Skin epidermis (tissue), 12 donors: ENCODE measurements around the gene LDLRAD1.
"Not testable (repeated sequence)": the region's sequence is repeated elsewhere in the genome, so short reads cannot be mapped to it uniquely, and the experiment has no call there.

ENCODE experiments used
- H3K27ac ChIP-seq, 21 experiments: fragments of 200-600 bp; sonication (generic) in 11 of 21; one replicate each; pipeline ENCODE4 v1.5.0; 2020; ENCODE audit warnings: mild to moderate bottlenecking in 3 of 21, inconsistent platforms in 2 of 21, moderate library complexity in 2 of 21
- H3K4me3 ChIP-seq, 7 experiments: fragments of 200-600 bp; sonication (generic) in 2 of 7; one replicate each; pipeline ENCODE4 v1.5.0; 2020; ENCODE audit warnings: inconsistent platforms in 2 of 7, mild to moderate bottlenecking in 2 of 7, moderate library complexity in 1 of 7

The LDLRAD1 gene

DNA sequence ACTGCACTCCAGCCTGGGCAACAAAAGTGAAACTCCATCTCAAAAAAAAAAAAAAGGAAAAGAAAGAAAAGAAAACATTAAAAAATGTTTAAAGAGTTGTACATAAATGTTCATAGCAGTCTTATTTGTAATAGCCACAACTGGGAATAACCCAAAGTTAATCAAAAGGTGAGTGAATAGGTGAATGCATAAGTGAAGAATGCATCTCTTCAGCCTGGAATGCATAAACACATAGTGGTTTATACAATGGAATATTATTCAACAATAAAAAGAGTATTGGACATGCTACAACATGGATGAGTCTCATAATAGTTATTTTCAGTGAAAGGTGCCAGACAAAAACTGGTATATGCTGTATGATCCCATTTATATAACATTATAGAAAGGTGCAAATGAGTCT, 18.1 kb downstream of the LDLRAD1 start:
- Histone ChIP-seq H3K4me3 (no peak overlapping the region), H3K27ac (no peak overlapping the region)

DNA sequence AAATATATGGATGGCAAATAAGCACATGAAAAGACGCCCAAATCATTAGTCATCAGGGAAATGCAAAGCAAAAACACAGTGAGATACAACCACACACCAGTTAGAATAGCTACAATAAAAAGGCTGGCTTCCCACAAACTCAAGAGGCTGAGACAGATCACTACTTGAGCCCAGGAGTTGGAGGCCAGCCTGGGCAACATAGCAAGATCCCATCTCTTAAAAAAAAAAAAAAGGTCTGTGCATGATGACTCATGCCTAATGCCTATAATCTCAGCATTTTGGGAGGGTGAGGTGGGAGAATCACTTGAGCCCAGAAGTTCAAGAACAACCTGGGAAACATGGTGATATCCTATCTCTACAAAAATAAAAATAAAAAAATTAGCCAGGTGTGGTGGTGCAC, 19.8 kb downstream of the LDLRAD1 start:
- H3K4me3 ChIP-seq = no peak overlapping the region
- H3K27ac ChIP-seq = no peak overlapping the region

DNA sequence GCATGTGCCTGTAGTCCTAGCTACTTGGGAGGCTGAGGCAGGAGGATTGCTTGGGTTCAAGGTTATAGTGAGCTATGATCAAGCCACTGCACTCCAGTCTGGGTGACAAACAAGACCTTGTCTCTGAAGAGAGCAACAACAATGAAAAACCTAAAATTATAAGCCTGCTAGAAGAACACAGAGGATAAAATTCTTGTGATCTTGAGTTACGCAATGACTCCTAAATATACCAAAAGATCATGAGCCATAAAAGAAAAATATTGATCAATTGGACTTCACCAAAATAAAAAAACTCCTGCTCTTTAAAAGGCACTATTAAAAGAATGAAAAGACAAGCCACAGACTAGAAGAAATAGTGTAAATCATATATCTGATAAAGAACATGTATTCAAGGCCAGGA, 22.3 kb downstream of the LDLRAD1 start:
- no peak overlapping the region for H3K4me3 ChIP-seq

DNA sequence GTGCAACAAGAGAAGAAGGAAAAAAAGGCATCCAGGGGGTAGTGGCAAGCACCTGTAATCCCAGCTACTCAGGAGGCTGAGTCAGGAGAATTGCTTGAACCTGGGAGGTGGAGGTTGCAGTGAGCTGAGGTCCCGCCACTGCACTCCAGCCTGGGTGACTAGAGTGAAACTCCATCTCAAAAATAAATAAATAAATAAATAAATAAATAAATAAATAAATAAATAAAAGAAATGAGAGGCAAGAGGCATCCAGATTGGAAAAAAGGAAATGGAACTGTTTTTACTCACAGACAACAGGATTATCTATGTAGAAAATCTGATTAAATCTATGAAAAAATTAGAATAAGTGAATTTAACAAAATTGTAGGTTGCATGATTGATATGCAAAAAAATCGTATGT, 23.5 kb downstream of the LDLRAD1 start:
- H3K27ac ChIP-seq, H3K4me3 ChIP-seq: not testable (repeated sequence)

More for the DNA sequence above, 22.3 kb downstream of the LDLRAD1 start:
- H3K27ac ChIP-seq = no peak overlapping the region

DNA sequence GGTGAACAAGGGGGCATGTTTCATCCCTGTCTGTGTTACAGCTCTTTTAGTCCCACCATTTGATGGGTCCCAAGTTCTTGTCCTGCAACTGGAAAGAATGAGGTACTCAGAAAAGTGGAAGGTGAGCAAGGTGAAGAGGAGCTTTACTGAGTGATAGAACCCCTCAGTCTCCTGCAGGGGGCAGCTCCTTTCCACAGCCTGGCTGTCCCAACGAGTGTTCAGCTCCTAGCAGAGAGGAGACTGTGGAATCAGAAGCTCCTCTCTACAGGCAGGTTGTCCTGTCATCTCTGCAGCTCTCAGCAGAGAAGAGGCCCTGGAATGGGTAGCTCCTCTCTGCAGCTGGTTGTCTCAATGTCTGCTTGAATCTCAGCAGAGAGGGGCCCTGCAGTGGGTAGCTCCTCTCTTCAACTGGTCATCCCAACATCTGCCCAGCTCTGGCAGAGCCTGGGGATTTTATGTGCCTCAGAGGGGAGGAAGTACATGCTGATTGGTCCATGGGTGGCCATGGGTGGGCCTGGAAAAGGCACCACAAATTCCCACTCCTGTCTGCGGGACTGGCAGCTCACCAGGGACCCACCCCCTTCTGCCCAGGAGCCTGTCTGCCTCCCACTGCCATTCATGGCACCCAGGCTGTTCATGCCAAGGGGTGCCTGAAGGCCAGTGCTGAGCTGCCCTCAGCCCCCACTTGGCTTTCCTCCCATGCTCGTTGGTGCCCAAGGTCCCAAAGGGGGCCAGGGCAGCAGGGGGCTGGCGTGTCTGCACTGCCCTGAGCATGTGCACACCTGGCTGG, 25.7 kb downstream of the LDLRAD1 start:
- no peak overlapping the region for H3K27ac ChIP-seq
- no peak overlapping the region for H3K4me3 ChIP-seq

DNA sequence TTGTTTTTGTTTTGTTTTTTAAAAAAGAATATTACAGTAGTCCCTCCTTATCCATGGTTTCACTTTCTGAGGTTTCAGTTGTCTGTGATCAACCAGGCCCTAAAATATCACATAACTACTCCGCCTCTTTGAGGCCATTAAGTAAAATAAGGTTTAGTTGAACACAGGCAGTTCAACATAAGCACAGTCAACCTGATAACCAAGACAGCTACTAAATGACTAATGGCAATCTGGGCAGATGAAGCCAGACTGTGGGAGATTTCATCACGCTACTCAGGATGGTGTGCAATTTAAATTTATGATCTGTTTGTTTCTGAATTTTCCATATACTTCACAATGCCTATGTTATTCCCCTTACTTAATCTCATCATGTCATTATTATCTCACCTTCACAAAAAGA, 30.1 kb downstream of the LDLRAD1 start:
- H3K27ac ChIP-seq = no peak overlapping the region
- no peak overlapping the region for H3K4me3 ChIP-seq

DNA sequence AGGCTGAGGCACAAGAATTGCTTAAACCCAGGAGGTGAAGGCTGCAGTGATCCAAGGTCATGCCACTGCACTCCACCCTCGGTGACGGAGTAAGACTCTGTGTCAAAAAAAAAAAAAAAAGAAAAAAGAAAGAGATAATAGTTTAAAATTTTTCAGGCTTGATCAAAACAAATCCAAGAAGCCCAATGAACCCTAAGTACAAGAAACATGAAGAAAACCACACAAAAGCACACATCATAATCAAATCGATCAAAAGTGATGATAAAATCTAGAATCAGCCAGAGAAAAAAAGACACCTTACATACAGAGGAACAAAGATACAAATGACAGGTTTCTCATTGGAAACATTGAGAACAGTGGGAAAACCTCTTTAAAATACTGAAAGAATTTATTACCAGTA, 31.5 kb downstream of the LDLRAD1 start:
- Histone ChIP-seq H3K27ac (no peak overlapping the region), H3K4me3 (no peak overlapping the region)

DNA sequence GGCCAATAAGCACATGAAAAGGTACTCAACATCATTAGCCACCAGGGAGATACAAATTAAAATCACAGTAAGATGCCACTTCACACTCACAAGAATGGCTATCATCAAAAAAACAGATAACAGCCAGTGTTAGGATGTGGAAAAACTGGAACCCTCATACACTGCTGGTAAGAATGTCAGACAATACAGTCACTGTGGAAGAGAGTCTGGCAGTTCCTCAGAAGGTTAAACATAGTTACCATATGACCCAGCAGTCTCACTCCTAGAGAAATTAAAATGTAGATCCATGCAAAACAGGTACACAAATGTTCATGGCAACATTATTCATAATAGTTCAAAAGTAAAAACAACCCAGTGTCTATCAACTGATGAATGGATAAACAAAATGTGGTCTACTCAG, 33.3 kb downstream of the LDLRAD1 start:
- Histone ChIP-seq H3K4me3 (no peak overlapping the region), H3K27ac (no peak overlapping the region)

DNA sequence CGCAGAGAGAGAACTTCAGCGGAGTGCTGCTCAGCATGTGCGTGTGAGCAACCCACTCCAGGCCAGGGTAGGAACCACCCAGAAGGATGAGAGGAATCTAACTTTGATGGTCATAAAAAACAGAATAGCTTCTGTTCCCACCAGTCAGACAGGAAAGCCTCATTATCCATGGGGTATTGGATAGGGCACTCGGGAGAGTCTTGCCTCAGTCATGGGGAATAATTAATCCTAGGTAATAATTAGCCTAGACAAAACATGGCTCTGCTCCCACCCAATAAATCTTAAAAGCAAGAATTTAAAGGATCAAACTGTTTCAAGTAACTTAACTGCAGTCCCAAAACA, 35.3 kb downstream of the LDLRAD1 start:
- H3K27ac ChIP-seq = peak overlapping the region in 11 of 21 experiments; percentile 2 to 81 (median 40)
- peak overlapping the region; percentile 2 to 37 (median 18) for H3K4me3 ChIP-seq

DNA sequence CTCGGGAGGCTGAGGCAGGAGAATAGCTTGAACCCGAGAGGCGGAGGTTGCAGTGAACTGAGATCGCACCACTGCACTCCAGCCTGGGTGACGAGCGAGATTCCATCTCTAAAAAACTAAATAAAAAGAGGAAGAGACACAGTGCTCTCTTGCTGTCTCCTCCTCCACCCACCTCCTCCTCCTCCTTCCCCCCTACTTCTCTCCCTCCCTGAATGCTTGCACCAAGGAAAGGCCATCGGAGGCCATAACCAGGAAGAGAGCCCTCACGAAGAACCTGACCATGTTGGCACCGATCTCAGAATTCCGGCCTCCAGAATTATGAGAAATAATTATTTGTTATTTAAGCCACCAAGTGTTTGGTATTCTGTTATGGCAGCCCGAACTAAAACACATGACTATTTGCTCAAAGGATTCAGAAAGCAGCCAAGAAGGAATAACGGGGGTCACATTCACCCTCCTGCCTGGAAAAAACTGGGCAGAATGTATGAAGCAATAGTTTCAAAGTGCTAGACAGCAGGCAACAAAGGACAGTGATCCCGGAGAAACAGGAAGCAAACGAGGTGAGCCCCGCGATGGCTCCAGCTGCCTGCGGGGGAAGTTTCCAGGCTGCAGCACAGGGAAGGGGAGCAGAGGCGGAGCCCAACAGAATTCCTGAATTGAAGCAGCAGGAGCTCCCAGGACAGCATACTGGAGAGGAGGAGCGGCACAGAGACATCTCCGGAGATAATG, 35.8 kb downstream of the LDLRAD1 start:
- H3K4me3 ChIP-seq = peak overlapping the region; percentile 2 to 37 (median 18)
- H3K27ac ChIP-seq = peak overlapping the region in 16 of 21 experiments; percentile 2 to 81 (median 42)

DNA sequence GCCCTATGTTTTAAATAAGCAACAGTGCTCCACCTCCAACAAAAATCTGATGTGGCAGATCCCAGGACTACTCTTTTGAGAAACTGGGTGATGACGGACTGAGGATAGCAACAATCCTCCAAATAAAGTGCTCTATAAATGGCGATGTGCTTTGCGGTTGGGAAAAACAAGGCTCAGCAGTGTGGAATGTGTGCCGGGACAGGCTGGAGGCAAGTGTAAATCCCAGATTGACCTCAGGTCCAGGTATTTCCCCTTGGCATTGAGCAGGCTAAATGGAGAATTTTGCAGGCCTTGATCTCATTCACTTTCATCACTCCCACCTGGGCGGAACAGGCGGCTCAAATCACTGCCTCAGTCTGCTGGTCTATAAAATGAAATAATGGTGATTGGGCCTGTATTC, 36.8 kb downstream of the LDLRAD1 start:
- no peak overlapping the region for H3K4me3 ChIP-seq
- no peak overlapping the region for H3K27ac ChIP-seq

DNA sequence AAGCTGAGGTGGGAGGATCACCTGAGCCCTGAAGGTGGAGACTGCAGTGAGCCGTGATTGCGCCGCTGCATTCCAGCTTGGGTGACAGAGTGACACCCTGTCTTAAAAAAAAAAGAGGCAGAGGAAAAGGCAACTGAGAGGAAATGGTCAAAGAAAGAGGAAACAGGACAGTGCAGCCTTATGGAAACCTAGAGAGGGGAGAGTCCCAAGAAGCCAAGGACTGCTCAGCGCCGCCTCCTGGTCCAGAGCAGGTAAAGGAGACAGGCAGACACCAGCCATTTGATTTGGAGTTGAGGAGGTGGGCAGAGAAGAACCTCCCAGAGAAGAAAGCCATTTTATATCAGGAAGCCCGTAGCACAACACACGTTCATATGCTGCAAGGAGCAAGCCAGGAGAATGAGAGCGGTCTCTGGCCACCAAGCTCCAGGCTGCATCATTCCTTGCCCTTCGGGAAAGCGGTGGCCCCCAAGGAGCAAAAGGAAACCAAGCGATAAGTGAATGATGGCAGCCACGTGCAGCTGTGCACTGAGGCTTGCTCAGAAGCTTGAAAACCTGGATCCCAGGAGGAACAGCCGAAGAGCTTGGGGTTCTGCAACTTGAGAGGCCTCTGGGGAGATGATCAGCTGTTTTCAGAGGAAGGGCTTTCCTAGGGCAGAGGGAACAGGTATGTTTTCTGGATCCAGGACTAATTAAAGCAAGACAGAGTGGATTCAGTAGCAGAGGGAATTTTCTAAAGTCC, 38.1 kb downstream of the LDLRAD1 start:
- Histone ChIP-seq H3K27ac (no peak overlapping the region), H3K4me3 (no peak overlapping the region)

DNA sequence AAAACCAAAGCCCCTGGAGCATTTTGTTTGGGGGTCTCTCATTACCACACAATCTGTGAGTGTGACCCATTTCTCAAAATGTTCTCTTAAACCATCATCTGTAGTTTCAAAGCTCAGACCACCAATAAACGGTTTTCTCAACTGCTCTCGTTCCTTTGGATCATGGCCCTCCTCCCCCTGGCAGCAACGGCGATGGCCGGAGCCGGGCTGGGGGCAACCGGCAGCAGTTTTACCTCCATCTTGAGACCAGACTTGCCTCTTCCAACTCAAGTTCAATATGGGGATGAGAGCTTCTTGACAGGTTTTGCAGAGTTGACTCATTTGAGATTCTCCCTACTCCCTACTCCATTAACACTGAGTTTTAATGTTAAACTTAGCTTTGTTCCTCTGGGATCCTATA, 42.1 kb downstream of the LDLRAD1 start:
- H3K27ac ChIP-seq = no peak overlapping the region
- H3K4me3 ChIP-seq = no peak overlapping the region

DNA sequence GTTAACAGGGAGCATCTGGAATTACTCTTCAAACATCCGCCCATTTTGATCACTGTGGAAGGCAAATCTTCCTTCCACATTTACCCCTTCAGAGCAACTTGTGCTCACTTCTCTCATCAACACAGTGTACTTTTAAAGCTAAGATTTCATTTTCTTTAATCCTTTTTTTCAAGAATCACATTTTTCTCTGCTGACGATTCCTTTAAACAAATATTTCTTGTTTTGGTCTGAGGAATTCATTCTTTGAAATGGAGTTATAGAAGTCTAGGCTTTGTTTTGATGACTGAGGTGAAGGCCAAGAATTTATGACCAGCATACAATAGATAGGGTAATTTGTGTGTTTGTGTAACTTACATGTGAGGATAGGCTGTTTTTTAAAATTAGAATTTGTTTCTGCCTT, 46.3 kb downstream of the LDLRAD1 start:
- H3K4me3 ChIP-seq = no peak overlapping the region
- H3K27ac ChIP-seq = no peak overlapping the region

DNA sequence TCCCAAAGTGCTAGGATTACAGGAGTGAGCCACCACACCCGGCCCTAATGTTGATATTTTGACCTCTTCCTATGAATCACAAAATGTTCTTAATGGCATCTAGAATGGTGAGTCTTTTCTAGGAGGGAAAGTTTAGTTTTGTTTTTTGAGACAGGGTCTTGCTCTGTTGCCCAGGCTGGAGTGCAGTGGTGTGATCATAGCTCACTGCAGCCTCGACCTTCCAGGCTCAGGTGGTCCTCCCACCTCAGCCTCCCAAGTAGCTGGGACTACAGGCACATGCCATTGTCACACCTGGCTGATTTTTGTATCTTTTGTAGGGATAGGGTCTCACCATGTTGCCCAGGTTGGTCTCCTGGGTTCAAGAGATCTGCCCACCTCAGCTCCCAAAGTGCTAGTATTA, 48.7 kb downstream of the LDLRAD1 start:
- not testable (repeated sequence) for H3K27ac ChIP-seq, H3K4me3 ChIP-seq

DNA sequence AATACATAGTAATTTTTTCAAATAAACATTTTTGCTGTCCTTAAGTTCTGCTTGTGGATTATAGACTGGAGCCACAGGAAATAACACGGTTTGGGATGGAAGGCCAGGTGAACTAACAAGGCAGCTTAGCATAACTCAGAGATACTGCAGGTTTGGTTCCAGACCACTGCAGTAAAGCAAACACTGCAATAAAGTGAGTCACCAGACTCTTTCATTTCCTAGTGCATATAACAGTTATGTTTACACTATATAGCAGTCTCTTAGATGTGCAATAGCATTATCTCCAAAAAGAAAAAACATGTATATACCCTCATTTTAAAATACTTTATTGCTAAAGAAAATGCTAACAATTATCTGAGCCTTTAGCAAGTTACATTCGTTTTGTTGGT, 49.9 kb downstream of the LDLRAD1 start:
- H3K4me3 ChIP-seq = no peak overlapping the region
- H3K27ac ChIP-seq = no peak overlapping the region

DNA sequence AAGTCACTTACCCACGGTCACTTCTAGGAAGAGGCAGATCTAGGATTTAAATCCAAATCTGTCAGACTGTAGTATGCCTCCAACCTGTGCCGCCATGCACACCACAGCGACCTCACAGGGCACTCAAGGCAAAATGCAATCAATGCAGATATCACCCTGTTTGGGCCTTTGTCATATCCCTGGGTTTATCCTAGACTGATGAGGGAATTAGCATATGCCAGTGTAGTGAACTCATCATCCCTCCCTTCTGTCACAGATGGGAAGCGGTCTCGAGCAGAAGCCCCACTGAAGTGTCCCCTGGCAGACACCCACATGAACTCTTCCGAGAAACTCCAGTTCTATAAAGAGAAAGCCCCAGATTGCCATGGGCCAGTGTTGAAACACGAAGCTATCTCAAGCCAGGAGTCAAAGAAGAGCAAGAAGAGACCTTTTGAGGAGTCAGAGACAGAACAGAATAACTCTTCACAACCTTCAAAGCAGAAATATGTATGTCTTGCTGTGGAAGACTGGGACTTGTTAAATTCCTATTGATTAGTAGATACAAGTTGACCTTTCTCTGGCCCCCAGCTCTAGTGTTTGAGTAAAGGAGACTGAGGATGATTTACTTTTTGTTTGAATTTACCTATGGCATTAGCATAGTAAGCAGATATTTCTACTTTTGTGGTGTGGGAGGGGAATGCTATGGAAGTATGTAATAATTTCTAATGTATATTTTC, 50.4 kb downstream of the LDLRAD1 start:
- Histone ChIP-seq H3K27ac (no peak overlapping the region), H3K4me3 (no peak overlapping the region)

DNA sequence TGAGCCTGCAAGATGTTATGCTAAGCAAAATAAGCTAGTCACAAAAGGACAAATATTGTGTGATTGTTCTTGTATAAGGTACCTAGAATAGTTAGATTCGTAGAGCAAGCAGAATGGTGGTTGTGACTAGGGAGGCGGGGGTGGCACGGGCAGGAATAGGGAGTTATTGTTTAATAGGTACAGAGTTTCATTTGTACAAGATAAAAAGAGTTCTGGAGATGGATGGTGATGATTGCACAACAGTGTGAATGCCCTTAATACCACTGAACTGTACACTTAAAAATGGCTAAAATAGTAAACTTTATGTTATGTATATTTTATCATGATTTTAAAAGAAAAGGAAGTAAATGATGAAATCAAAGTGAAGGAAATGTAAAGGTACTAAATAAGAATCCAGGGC, 51.2 kb downstream of the LDLRAD1 start:
- H3K4me3 ChIP-seq = no peak overlapping the region
- H3K27ac ChIP-seq = no peak overlapping the region

DNA sequence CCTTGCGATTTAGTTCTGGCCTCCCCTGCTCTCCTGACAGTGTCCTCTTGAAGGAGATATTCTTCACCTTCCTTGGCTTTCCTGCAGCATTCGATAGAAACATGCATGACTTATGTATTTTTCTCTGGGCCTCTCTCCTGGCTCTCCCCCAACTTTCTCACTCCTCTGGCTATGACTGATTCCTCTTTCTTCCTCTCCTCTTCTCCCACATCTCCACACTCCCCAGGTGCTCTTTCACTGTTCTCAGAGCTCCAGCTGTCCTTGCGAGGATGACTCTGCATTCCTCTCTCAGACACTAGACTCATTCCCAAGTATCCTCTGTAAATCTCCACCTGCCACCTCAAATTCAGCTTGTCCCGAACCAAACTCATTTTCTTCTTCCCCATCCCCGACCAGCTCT, 53.9 kb downstream of the LDLRAD1 start:
- no peak overlapping the region for H3K27ac ChIP-seq
- no peak overlapping the region for H3K4me3 ChIP-seq

DNA sequence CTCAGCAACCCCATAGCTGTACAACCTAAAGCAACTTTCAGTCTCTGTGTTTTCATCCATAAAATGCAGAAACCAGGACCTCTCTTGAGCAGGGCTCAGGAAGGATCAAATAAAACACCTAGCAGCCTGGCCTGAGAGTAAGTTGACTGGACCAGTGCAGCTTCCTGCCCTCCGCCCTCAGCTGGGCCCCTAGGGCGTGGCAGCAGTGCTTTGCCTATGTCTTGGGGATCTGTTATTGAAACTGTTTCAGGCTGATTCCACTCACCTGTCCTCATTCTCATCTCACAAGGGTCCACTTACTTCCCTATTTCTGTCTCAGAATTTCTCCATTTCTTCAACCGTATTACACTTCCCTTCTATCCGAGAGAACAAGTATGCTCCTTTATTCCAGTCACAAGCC, 54.5 kb downstream of the LDLRAD1 start:
- H3K4me3 ChIP-seq = no peak overlapping the region

More for the DNA sequence above, 54.5 kb downstream of the LDLRAD1 start:
- peak overlapping the region in 1 of 21 experiments; percentile 18 for H3K27ac ChIP-seq
